Thyroid gland (tissue), 4 donors: ENCODE results near the gene PRMT7.

Source experiments
- POLR2A ChIP-seq, 2 donors: fragments of 450-650 bp; IDR thresholded peaks; one replicate each; pipeline ENCODE4 v1.6.1; 2017; ENCODE audit warnings: antibody characterized with exemption in 2 of 2, mild to moderate bottlenecking in 2 of 2, moderate library complexity in 1 of 2
- TF ChIP-seq, protein P1 (sequence below), 6 experiments: fragments of 200-600 bp in 3 of 6; fragments of 450-650 bp in 3 of 6; sonication (generic) in 3 of 6; IDR thresholded peaks; one replicate each; pipeline ENCODE4 v1.5.1; 2016 to 2019; ENCODE audit warnings: antibody characterized with exemption in 6 of 6, mild to moderate bottlenecking in 2 of 6, inconsistent platforms in 1 of 6, moderate library complexity in 1 of 6

DNA sequence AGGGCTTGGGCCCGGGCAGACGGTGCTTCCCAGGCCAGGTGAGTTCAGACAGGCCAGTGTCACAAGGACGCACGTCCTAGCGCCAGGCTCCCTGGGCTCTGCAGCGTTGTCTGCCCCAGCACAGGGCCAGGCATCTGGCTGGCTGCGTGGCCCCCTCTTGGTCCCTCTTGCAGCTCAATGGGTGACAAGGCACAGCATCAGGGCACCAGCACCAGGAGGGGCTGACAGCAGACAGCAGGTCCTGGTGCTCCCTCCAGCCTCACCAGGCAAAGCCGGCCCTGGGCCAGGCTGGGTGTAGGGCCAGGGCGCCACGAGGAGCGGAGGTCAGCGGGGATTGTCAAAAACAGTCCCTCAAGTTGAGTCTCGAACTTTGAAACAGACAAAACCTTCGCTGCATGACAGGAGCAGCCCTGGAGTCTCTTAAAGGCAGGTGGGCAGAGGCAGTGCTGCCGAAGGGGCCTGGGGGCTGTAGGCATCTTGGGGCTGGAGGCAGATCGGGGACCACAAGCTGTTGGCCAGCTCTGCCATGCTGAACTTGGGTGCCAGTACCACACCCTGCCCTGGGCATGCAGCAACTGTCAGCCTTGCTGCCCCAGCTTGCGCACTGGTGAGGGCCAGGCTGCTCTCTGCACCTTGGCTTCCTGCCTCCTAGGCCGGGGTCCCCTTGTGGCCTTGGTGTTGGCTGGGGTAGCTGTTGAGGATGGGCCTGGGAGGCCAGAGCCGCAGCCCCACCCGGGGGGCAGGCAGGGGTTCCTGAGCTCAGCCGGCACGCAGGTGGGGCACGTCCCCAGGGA lies 48.8 kb downstream of the PRMT7 start:
- TF ChIP-seq, protein P1, sequence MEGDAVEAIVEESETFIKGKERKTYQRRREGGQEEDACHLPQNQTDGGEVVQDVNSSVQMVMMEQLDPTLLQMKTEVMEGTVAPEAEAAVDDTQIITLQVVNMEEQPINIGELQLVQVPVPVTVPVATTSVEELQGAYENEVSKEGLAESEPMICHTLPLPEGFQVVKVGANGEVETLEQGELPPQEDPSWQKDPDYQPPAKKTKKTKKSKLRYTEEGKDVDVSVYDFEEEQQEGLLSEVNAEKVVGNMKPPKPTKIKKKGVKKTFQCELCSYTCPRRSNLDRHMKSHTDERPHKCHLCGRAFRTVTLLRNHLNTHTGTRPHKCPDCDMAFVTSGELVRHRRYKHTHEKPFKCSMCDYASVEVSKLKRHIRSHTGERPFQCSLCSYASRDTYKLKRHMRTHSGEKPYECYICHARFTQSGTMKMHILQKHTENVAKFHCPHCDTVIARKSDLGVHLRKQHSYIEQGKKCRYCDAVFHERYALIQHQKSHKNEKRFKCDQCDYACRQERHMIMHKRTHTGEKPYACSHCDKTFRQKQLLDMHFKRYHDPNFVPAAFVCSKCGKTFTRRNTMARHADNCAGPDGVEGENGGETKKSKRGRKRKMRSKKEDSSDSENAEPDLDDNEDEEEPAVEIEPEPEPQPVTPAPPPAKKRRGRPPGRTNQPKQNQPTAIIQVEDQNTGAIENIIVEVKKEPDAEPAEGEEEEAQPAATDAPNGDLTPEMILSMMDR (IDR thresholded peaks at IDR 0.05): no peak
- no peak for TF ChIP-seq POLR2A (IDR thresholded peaks at IDR 0.05)
